WTC11 (cell line): ENCODE measurements around the gene PPP1R1B. TPM values are rescaled to one million over a fixed set of nuclear protein-coding genes. Genes with fewer than 3 reads are reported as not detected.

Experiments used
- ATAC-seq: fragments of 200-7000 bp; cut with Tn5 transposase; 2 replicates; pipeline ENCODE4 v1.10.0; 2021; ENCODE audit warnings: mild to moderate bottlenecking, moderate library complexity
- CTCF ChIA-PET: fragments of 300-600 bp; sonication (Branson Sonifier 250); formaldehyde crosslinking; loops from one replicate; lab custom pipeline; 2021; ENCODE audit warnings: antibody characterized with exemption; lab: Charles Lee
- POLR2A ChIA-PET: fragments of 350-600 bp; sonication (Branson Sonifier 250); formaldehyde crosslinking; loops from one replicate; lab custom pipeline; 2021; ENCODE audit warnings: antibody characterized with exemption; lab: Charles Lee
- DNase-seq: peaks from one replicate; pipeline ENCODE4 v3.0.0; 2021; ENCODE audit warnings: low spot score
- H3K27ac Mint-ChIP-seq: 2 replicates; pipeline ENCODE4 v1.8.0; 2021; ENCODE audit warnings: mixed read lengths
- H3K27me3 Mint-ChIP-seq: 2 replicates; pipeline ENCODE4 v1.8.0; 2021; ENCODE audit warnings: low read depth, mild to moderate bottlenecking, moderate library complexity, mixed read lengths
- H3K36me3 Mint-ChIP-seq: 2 replicates; pipeline ENCODE4 v1.8.0; 2021; ENCODE audit warnings: mixed read lengths
- H3K4me1 Mint-ChIP-seq: 2 replicates; pipeline ENCODE4 v1.8.0; 2022; ENCODE audit warnings: mixed read lengths
- H3K4me3 Mint-ChIP-seq: 2 replicates; pipeline ENCODE4 v1.8.0; 2021; ENCODE audit warnings: mild to moderate bottlenecking, moderate library complexity, mixed read lengths
- H3K9me3 Mint-ChIP-seq: 2 replicates; pipeline ENCODE4 v1.8.0; 2021; ENCODE audit warnings: mixed read lengths
- AFF4 ChIP-seq: sonication (generic); formaldehyde crosslinking; IDR thresholded peaks from 2 replicates; pipeline ENCODE4 v1.8.1; 2023; ENCODE audit warnings: mild to moderate bottlenecking, missing genetic modification reagents, borderline replicate concordance
- AR ChIP-seq: fragments of 250-450 bp; sonication (Bioruptor Pico); IDR thresholded peaks from 2 replicates; pipeline ENCODE4 v1.9.0; 2021; ENCODE audit warnings: mild to moderate bottlenecking
- ATF1 ChIP-seq: sonication (generic); formaldehyde crosslinking; IDR thresholded peaks from 2 replicates; pipeline ENCODE4 v1.8.1; 2023; ENCODE audit warnings: mild to moderate bottlenecking, moderate library complexity, missing genetic modification reagents
- CREM ChIP-seq: sonication (generic); formaldehyde crosslinking; IDR thresholded peaks from 2 replicates; pipeline ENCODE4 v1.8.1; 2022; ENCODE audit warnings: mild to moderate bottlenecking, missing genetic modification reagents, moderate library complexity
- EMX1 ChIP-seq: fragments of 250-450 bp; sonication (Bioruptor Pico); IDR thresholded peaks from 2 replicates; pipeline ENCODE4 v1.8.0; 2021; ENCODE audit warnings: mild to moderate bottlenecking
- FOXJ3 ChIP-seq: sonication (generic); formaldehyde crosslinking; IDR thresholded peaks from 2 replicates; pipeline ENCODE4 v1.9.0; 2021; ENCODE audit warnings: missing genetic modification reagents, mild to moderate bottlenecking, borderline replicate concordance
- FOXP4 ChIP-seq: sonication (generic); formaldehyde crosslinking; IDR thresholded peaks from 2 replicates; pipeline ENCODE4 v1.8.0; 2022; ENCODE audit warnings: mild to moderate bottlenecking, missing genetic modification reagents
- NFATC4 ChIP-seq: fragments of 250-450 bp; sonication (Bioruptor Pico); IDR thresholded peaks from 2 replicates; pipeline ENCODE4 v1.9.0; 2021; ENCODE audit warnings: mild to moderate bottlenecking
- NR1H2 ChIP-seq: sonication (generic); formaldehyde crosslinking; IDR thresholded peaks from 2 replicates; pipeline ENCODE4 v1.9.0; 2021; ENCODE audit warnings: mild to moderate bottlenecking, moderate library complexity, missing genetic modification reagents
- NR2C2 ChIP-seq: sonication (generic); formaldehyde crosslinking; IDR thresholded peaks from 2 replicates; pipeline ENCODE4 v1.8.0; 2022; ENCODE audit warnings: mild to moderate bottlenecking, missing genetic modification reagents
- RELA ChIP-seq: sonication (generic); formaldehyde crosslinking; IDR thresholded peaks from 2 replicates; pipeline ENCODE4 v1.8.1; 2022; ENCODE audit warnings: missing genetic modification reagents, mild to moderate bottlenecking, borderline replicate concordance
- SMAD4 ChIP-seq: sonication (generic); formaldehyde crosslinking; IDR thresholded peaks from 2 replicates; pipeline ENCODE4 v1.8.0; 2022; ENCODE audit warnings: mild to moderate bottlenecking, missing genetic modification reagents
- TEAD1 ChIP-seq: sonication (generic); formaldehyde crosslinking; IDR thresholded peaks from 2 replicates; pipeline ENCODE4 v1.8.0; 2022; ENCODE audit warnings: mild to moderate bottlenecking, missing genetic modification reagents
- USF1 ChIP-seq: sonication (generic); formaldehyde crosslinking; IDR thresholded peaks from 2 replicates; pipeline ENCODE4 v1.8.0; 2022; ENCODE audit warnings: mild to moderate bottlenecking, missing genetic modification reagents
- ZBTB43 ChIP-seq: sonication (generic); formaldehyde crosslinking; IDR thresholded peaks from 2 replicates; pipeline ENCODE4 v1.8.1; 2023; ENCODE audit warnings: mild to moderate bottlenecking, missing genetic modification reagents
- ZMAT4 ChIP-seq: fragments of 250-450 bp; sonication (Bioruptor Pico); IDR thresholded peaks from 2 replicates; pipeline ENCODE4 v1.9.0; 2021; ENCODE audit warnings: mild to moderate bottlenecking
- ZNF317 ChIP-seq: sonication (generic); formaldehyde crosslinking; IDR thresholded peaks from 2 replicates; pipeline ENCODE4 v1.8.1; 2023; ENCODE audit warnings: low read depth, mild to moderate bottlenecking, moderate library complexity, missing genetic modification reagents, borderline replicate concordance
- ZNF671 ChIP-seq: fragments of 250-450 bp; sonication (Bioruptor Pico); IDR thresholded peaks from 2 replicates; pipeline ENCODE4 v1.8.0; 2021; ENCODE audit warnings: mild to moderate bottlenecking
- total RNA-seq: library from RNA; stranded (reverse); gene quantifications from 3 replicates; pipeline ENCODE4 v1.2.3, GENCODE V29; 2021

The PPP1R1B gene
- total RNA-seq, 1 experiment from 2014 or later, result 20.5 TPM

GRCh38 chr17:39648616-39649366 is 22.0 kb downstream of the PPP1R1B start:
- Mint-ChIP-seq H3K9me3 (no peaks in the 10 kb centered on the region), H3K36me3 (no peaks in the 10 kb centered on the region; the same call in 1 of the 2 replicates), H3K4me3 (no peak overlapping the region), H3K4me1 (peaks cover 56% of the 10 kb centered on the region), H3K27ac (peak overlapping the region; percentile 51; the same call in 1 of the 2 replicates), H3K27me3 (no peaks in the 10 kb centered on the region; the same call in 1 of the 2 replicates)
- ATAC-seq, result no peak
- CTCF ChIA-PET, result interaction anchor here (7.0 to 18.1 kb wide), 2 partner anchors 20 kb away, joined by 272 to 851 read pairs; partner anchors contain the start of genes PNMT, PPP1R1B, STARD3 and TCAP
- TF ChIP-seq USF1 (CRISPR knock-in tag) (no peak), AR (no peak), NFATC4 (CRISPR knock-in tag) (no peak), ZNF671 (CRISPR knock-in tag) (no peak), ZMAT4 (CRISPR knock-in tag) (no peak), FOXP4 (CRISPR knock-in tag) (no peak)
- TF ChIP-seq, all 79 proteins: peak for 0
- POLR2A ChIA-PET, result no interaction called here
- DNase-seq, result no peak

- ChIA-PET POLR2A (interaction anchor here (0.6 kb wide), 1 partner anchor 8 kb away, joined by 3 read pairs; no protein-coding TSS in a partner anchor), CTCF (interaction anchor here (1.0 to 18.1 kb wide), 3 partner anchors 19 to 55 kb away, joined by 3 to 851 read pairs (median 272); partner anchors contain the start of genes PNMT, PPP1R1B, STARD3 and TCAP)
- Mint-ChIP-seq H3K9me3 (no peaks in the 10 kb centered on the region), H3K36me3 (no peaks in the 10 kb centered on the region; the same call in 1 of the 2 replicates), H3K4me3 (no peak overlapping the region), H3K27me3 (no peaks in the 10 kb centered on the region; the same call in 1 of the 2 replicates), H3K4me1 (peaks cover 46% of the 10 kb centered on the region), H3K27ac (no peak overlapping the region)
- ATAC-seq (no peak), DNase-seq (no peak)
- TF ChIP-seq ZNF671 (CRISPR knock-in tag) (no peak), SMAD4 (CRISPR knock-in tag) (no peak), TEAD1 (CRISPR knock-in tag) (no peak)
Measured at GRCh38 chr17:39650121-39650579, 23.4 kb downstream of the PPP1R1B start.

GRCh38 chr17:39651923-39652586 is 25.3 kb downstream of the PPP1R1B start:
- H3K4me1 Mint-ChIP-seq, result peaks cover 44% of the 10 kb centered on the region
- POLR2A ChIA-PET, result interaction anchor here (0.6 to 1.1 kb wide), 4 partner anchors 12 to 47 kb away, joined by 3 to 4 read pairs (median 4); partner anchors contain the start of gene ERBB2
- CTCF ChIA-PET, result interaction anchor here (0.5 to 18.1 kb wide), 15 partner anchors 8 to 150 kb away, joined by 3 to 851 read pairs (median 14); partner anchors contain the start of genes MIEN1, PNMT, PPP1R1B and STARD3
- TF ChIP-seq NR1H2 (CRISPR knock-in tag) (no peak), AFF4 (CRISPR knock-in tag) (no peak), EMX1 (CRISPR knock-in tag) (no peak), CREM (CRISPR knock-in tag) (no peak), ZNF317 (CRISPR knock-in tag) (no peak), RELA (no peak), ZBTB43 (CRISPR knock-in tag) (no peak), ATF1 (no peak), FOXJ3 (CRISPR knock-in tag) (no peak), NR2C2 (CRISPR knock-in tag) (no peak)

More at GRCh38 chr17:39651923-39652586, 25.3 kb downstream of the PPP1R1B start:
- DNase-seq (no peak), ATAC-seq (no peak)
- no peaks in the 10 kb centered on the region; the same call in 1 of the 2 replicates for H3K36me3 Mint-ChIP-seq
- no peaks in the 10 kb centered on the region; the same call in 1 of the 2 replicates for H3K27me3 Mint-ChIP-seq
- H3K9me3 Mint-ChIP-seq, result no peaks in the 10 kb centered on the region
- peak overlapping the region; percentile 75 for H3K27ac Mint-ChIP-seq
- H3K4me3 Mint-ChIP-seq, result no peak overlapping the region
